ENCODE data around the gene KLF17. TPM values are rescaled to one million over a fixed set of nuclear protein-coding genes. Genes with fewer than 3 reads are reported as not detected.

KLF17 gene
- total and polyA plus RNA-seq, 10 donors: 0.26 TPM; not detected in 9

DNA sequence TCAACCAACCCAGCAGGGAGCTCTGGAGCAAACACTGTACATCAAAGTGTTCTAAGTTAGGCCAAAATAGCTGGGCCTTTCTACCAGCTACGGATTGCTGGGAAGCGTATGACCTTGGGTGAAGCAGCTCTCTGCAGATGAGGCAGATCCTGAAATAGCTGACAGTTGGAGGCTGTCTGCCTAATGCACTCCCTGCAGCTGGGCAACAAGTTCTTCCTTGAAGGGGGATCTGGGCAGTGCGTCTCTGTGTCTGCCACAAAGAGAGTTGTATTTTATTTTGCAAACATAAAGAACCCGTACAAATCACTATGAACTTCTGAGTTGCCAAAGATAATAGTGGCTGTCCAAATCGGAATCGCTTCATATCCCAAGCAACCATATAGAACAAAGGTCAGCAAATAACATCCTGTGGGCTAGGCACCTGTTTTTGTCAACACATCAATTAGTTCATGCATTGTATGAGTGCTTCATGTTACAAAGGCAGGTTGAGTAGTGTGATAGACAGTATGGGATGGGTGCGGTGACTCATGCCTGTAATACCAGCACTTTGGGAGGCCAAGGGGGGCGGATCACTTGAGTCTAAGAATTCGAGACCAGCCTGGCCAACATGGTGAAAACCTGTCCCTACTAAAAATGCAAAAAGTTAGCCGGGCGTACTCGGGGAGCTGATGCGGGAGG lies 29.1 kb upstream of the KLF17 start:
- Histone ChIP-seq H3K27me3 (replicated peaks in 1 of 7) (peaks cover 0 to 7% (median 0%) of the 10 kb centered on the region in 7 donors), H3K4me1 (no peaks in the 10 kb centered on the region), H3K27ac (no peak overlapping the region), H3K9me3 (no peaks in the 10 kb centered on the region), H3K36me3 (no peaks in the 10 kb centered on the region), H3K4me3 (no peak overlapping the region)
- DNase-seq: no peak
- intact Hi-C loops (cut with DNase I; ENCODE audit: low total_unique reads): no loop called here
- WGBS, 5 donors: 82 to 89% (median 84%) methylated on average over 13 of the region's 13 CpGs
- TF ChIP-seq POLR2AphosphoS5 (IDR thresholded peaks at IDR 0.05) (no peak), CTCF (IDR thresholded peaks at IDR 0.05 in 8 of 11, conservative IDR thresholded peaks at IDR 0.05 in 3 of 11) (no peak), POLR2A (IDR thresholded peaks at IDR 0.05) (no peak)

DNA sequence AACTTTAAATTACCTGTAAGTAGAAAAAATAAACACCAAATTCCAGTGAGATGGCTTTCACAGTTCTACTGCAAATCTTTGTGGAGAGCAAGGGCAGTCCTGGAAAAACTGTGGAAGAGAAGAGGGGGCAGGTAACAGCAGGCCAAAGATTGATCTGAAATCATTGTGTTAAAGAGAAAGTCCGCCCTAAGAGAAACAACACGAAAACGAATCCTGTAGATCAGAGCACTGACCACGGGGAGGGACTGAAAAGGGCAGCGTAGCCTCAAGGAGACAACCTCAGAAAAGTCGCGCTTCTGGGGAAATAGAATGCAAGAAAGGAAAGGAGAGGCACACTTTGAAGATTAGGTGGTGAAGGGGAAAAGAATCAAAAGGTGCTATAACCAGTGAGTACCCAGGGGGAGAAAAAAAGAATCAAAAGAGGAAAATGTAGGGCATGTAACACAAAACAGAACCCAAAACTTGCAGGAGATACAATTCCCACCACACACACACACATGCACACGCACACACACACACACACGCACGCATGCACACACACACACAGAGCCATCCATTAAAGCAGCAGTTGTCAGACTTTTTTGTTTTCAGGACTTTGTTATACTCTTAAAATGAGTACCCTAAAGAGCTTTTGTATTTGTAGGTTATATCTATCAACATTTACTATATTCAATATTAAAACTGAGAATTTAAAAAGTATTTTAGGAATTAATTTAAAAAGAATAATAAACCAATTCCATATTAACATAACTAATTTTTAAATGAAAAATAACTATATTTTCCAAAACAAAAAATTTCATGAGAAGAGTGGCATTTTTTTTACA lies 28.0 kb upstream of the KLF17 start:
- no peak for DNase-seq
- no peak overlapping the region for H3K4me3 ChIP-seq
- H3K4me1 ChIP-seq: no peaks in the 10 kb centered on the region
- no peaks in the 10 kb centered on the region for H3K36me3 ChIP-seq
- H3K27me3 ChIP-seq (replicated peaks in 1 of 7): peaks cover 0 to 7% (median 0%) of the 10 kb centered on the region in 7 donors
- intact Hi-C loops (cut with DNase I; ENCODE audit: low total_unique reads): no loop called here
- no peak for TF ChIP-seq CTCF (IDR thresholded peaks at IDR 0.05 in 8 of 11, conservative IDR thresholded peaks at IDR 0.05 in 3 of 11)
- 79 to 85% (median 81%) methylated on average over 10 of the region's 10 CpGs for WGBS, 5 donors
- H3K27ac ChIP-seq: no peak overlapping the region
- no peaks in the 10 kb centered on the region for H3K9me3 ChIP-seq

- Histone ChIP-seq H3K4me1 (no peaks in the 10 kb centered on the region), H3K36me3 (no peaks in the 10 kb centered on the region), H3K27ac (no peak overlapping the region), H3K9me3 (peaks cover 0 to 10% (median 0%) of the 10 kb centered on the region in 8 donors), H3K4me3 (no peak overlapping the region), H3K27me3 (replicated peaks in 1 of 7) (no peaks in the 10 kb centered on the region)
- TF ChIP-seq POLR2A (IDR thresholded peaks at IDR 0.05): no peak
- TF ChIP-seq POLR2AphosphoS5 (IDR thresholded peaks at IDR 0.05): no peak
- no peak for TF ChIP-seq CTCF (IDR thresholded peaks at IDR 0.05 in 8 of 11, conservative IDR thresholded peaks at IDR 0.05 in 3 of 11)
- 84 to 90% (median 86%) methylated on average over 2 of the region's 2 CpGs for WGBS, 5 donors
- DNase-seq: no peak
- intact Hi-C loops (cut with DNase I; ENCODE audit: low total_unique reads): no loop called here
Measured at GRCh38 chr1:44094047-44094446, 24.6 kb upstream of the KLF17 start.

- 84 to 90% (median 86%) methylated on average over 9 of the region's 9 CpGs for WGBS, 5 donors
- no peaks in the 10 kb centered on the region for H3K4me1 ChIP-seq
- TF ChIP-seq POLR2AphosphoS5 (IDR thresholded peaks at IDR 0.05) (no peak), POLR2A (IDR thresholded peaks at IDR 0.05) (no peak), CTCF (IDR thresholded peaks at IDR 0.05 in 8 of 11, conservative IDR thresholded peaks at IDR 0.05 in 3 of 11) (no peak)
- no peak overlapping the region for H3K27ac ChIP-seq
- DNase-seq: no peak
- H3K9me3 ChIP-seq: peaks cover 0 to 10% (median 0%) of the 10 kb centered on the region in 8 donors
- peaks cover 0 to 13% (median 0%) of the 10 kb centered on the region in 7 donors for H3K27me3 ChIP-seq (replicated peaks in 1 of 7)
- intact Hi-C loops (cut with DNase I; ENCODE audit: low total_unique reads): no loop called here
- no peaks in the 10 kb centered on the region for H3K36me3 ChIP-seq
- no peak overlapping the region for H3K4me3 ChIP-seq
Measured at GRCh38 chr1:44100183-44100868, 18.3 kb upstream of the KLF17 start.
